ENCODE data around the gene UACA.
A peak's percentile ranks its signal among the peaks of the same experiment; 100 is the strongest.

Gene UACA

DNA sequence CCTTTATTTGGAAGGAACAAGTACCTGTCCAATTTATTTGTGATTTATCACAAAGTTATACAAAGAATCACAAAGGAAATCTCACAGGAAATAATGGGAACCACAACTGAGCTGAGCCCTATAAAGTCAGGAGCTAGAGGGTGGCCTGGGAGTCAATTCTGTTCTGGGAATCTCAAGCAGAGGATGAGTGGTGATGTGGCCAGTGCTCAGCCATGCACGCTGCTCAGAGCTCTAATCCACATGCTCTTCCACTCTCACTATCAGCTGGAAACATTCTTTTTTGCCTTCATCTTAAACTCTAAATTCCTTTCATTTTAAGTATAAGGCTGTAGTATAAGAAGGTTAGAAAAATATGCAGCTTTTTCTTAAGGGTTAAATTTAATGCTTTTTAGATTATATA lies 36.6 kb downstream of the UACA start:
- H3K36me3 ChIP-seq (ENCODE audit: control insufficient read depth, insufficient read depth, low read length), result no peaks in the 10 kb centered on the region
- TF ChIP-seq, protein P1, sequence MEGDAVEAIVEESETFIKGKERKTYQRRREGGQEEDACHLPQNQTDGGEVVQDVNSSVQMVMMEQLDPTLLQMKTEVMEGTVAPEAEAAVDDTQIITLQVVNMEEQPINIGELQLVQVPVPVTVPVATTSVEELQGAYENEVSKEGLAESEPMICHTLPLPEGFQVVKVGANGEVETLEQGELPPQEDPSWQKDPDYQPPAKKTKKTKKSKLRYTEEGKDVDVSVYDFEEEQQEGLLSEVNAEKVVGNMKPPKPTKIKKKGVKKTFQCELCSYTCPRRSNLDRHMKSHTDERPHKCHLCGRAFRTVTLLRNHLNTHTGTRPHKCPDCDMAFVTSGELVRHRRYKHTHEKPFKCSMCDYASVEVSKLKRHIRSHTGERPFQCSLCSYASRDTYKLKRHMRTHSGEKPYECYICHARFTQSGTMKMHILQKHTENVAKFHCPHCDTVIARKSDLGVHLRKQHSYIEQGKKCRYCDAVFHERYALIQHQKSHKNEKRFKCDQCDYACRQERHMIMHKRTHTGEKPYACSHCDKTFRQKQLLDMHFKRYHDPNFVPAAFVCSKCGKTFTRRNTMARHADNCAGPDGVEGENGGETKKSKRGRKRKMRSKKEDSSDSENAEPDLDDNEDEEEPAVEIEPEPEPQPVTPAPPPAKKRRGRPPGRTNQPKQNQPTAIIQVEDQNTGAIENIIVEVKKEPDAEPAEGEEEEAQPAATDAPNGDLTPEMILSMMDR (IDR thresholded peaks at IDR 0.05; ENCODE audit: insufficient read depth, low read length, poor library complexity, severe bottlenecking), result no peak
- H3K27me3 ChIP-seq (replicated peaks; ENCODE audit: control insufficient read depth, insufficient read depth, low read length), result no peaks in the 10 kb centered on the region
- DNase-seq (ENCODE audit: extremely low read depth, insufficient read length), result no peak
- H3K4me3 ChIP-seq (replicated peaks; ENCODE audit: low read depth, low read length), result no peak overlapping the region

DNA sequence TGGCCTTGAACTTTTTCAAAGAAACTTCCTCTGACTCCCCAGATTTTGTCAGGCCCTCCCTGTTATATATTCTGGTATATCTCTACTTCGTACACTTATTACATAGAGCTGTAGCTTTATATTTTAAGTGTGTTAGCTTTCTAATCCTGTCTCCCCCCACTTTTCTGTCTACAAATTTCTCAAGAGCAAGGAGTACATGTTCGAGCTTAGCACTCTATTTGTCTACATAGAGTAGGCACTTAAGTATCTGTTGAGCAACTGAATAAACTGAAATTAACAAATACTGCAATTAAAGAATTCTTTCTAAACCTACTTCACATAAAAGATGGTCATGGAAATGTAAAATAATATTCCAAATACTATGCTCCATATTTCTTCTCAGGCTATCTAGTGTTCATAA lies 39.4 kb downstream of the UACA start:
- Histone ChIP-seq H3K36me3 (ENCODE audit: control insufficient read depth, insufficient read depth, low read length) (no peaks in the 10 kb centered on the region), H3K4me3 (replicated peaks; ENCODE audit: low read depth, low read length) (no peak overlapping the region), H3K27me3 (replicated peaks; ENCODE audit: control insufficient read depth, insufficient read depth, low read length) (no peaks in the 10 kb centered on the region)
- TF ChIP-seq, protein P1 (IDR thresholded peaks at IDR 0.05; ENCODE audit: insufficient read depth, low read length, poor library complexity, severe bottlenecking), result no peak
- DNase-seq (ENCODE audit: extremely low read depth, insufficient read length), result no peak

DNA sequence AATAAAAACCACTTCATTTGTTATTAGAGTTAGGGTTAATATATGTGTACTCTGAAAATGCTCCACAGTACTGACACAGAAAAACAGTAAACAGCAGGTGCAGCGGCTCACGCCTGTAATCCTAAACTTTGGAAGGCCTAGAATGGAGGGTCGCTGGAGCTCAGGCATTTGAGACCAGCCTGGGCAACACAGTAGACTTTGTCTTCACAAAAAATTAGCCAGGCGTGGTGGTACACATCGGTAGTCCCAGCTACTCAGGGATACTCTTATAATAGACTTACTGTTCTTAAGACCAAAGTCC lies 40.3 kb downstream of the UACA start:
- TF ChIP-seq, protein P1 (IDR thresholded peaks at IDR 0.05; ENCODE audit: insufficient read depth, low read length, poor library complexity, severe bottlenecking), result no peak
- Histone ChIP-seq H3K36me3 (ENCODE audit: control insufficient read depth, insufficient read depth, low read length) (no peaks in the 10 kb centered on the region), H3K4me3 (replicated peaks; ENCODE audit: low read depth, low read length) (no peak overlapping the region), H3K27me3 (replicated peaks; ENCODE audit: control insufficient read depth, insufficient read depth, low read length) (no peaks in the 10 kb centered on the region)
- no peak for DNase-seq (ENCODE audit: extremely low read depth, insufficient read length)

DNA sequence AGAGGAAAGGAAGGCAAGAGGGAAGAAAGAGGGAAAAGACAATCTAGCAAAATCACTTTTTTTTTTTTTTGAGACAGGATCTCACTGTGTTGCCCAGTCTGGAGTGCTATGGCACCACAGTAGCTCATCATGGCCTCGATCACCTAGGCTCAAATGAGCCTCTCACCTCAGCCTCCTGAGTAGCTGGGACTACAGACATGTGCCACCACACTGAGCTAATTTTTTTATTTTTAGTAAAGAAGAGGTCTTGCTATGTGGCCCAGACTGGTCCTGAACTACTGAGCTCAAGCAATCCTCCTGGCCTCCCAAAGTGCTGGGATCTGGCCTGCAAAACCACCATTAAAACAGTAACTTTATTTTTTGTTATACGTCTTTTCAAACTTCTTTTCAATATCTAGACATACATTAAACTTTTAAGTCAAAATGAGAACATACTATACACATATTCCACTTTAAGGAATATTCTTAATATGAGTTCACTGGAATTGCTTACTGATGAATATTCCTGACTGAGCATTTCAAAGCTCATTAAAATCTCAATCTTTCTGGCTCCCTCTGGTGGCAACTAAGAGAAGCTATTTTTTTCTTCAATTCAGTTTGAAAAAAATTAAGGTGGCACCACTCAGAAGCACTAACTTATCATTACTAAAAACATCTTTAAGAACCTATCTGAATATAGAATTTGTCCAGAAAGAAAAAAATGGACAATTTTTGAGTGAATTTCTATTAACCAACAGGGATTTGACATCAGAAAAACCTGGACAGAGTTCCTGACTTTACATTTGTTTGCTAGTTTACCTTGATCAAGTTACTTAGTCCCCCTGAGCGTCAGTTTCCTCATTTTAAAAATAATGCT lies 40.9 kb downstream of the UACA start:
- Histone ChIP-seq H3K27me3 (replicated peaks; ENCODE audit: control insufficient read depth, insufficient read depth, low read length) (no peaks in the 10 kb centered on the region), H3K4me3 (replicated peaks; ENCODE audit: low read depth, low read length) (no peak overlapping the region), H3K36me3 (ENCODE audit: control insufficient read depth, insufficient read depth, low read length) (no peaks in the 10 kb centered on the region)
- DNase-seq (ENCODE audit: extremely low read depth, insufficient read length), result no peak
- TF ChIP-seq, protein P1 (IDR thresholded peaks at IDR 0.05; ENCODE audit: insufficient read depth, low read length, poor library complexity, severe bottlenecking), result peak; percentile 64

DNA sequence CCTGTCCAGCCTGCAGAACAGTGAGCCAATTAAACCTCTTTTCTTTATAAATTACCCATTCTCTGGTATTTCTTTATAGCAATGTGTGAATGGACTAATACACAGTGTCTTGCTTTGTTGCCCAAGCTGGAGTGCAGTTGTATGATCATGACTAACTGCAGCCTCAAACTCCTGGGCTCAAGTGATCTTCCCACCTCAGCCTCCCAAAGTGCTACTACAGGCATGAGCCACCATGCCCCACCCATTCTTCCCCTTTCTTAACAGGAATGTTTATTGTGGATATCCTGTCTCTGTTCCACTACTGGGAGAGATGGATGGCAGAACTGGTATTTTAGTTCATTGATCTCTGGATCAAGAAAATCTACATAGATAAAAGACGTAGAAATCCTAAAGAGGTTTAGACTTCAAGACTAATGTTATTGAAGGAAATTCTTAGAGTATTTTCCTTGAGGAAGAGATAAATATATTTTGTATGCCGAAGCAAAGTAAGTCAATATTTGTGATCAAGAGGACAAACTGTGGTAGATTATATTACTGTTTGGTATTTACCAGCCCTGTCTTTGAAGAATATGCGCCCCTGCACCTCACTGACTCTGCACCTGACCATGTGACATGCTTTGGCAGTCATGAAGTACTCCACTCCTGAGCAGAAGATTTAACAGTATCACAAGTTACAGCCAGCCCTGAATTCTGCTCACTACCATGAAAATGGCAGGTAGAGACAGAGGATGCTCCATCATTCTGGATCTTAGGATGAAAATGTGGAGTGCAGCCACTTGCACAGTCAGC lies 42.9 kb downstream of the UACA start:
- Histone ChIP-seq H3K36me3 (ENCODE audit: control insufficient read depth, insufficient read depth, low read length) (no peaks in the 10 kb centered on the region), H3K4me3 (replicated peaks; ENCODE audit: low read depth, low read length) (no peak overlapping the region), H3K27me3 (replicated peaks; ENCODE audit: control insufficient read depth, insufficient read depth, low read length) (no peaks in the 10 kb centered on the region)
- TF ChIP-seq, protein P1 (IDR thresholded peaks at IDR 0.05; ENCODE audit: insufficient read depth, low read length, poor library complexity, severe bottlenecking), result no peak
- DNase-seq (ENCODE audit: extremely low read depth, insufficient read length), result no peak

Measured in GM06990 (cell line).